Posterior vena cava (tissue), 2 donors: ENCODE measurements around the gene TTLL10. TPM values are rescaled to one million over a fixed set of nuclear protein-coding genes. Genes with fewer than 3 reads are reported as not detected.

Source experiments
- DNase-seq: peaks from one replicate; pipeline ENCODE4 v3.0.0-alpha.2; 2020; ENCODE audit warnings: low spot score
- intact Hi-C, 2 donors: fragments of 100-400 bp; cut with DNase I; formaldehyde crosslinking; loops; one replicate each; pipeline versions ENCODE4 v1.14.1 to v1.14.2; 2022 to 2023
- total RNA-seq, 2 donors: library from RNA; stranded (reverse); fragmentation: NEBNext Ultra II Directional; extraction: Animal tissue kit (Norgen Biotek cat#: 25700); gene quantifications; one replicate each; pipeline ENCODE4 v1.2.1, GENCODE V29; 2021
- donor health status: DM: yes; HTN: yes; CAD: no.
- donor health status: DM: yes; HTN: yes; CAD: no.

TTLL10 gene
- total RNA-seq, 2 donors from 2014 or later, result 0.19 TPM; not detected in 1

DNA sequence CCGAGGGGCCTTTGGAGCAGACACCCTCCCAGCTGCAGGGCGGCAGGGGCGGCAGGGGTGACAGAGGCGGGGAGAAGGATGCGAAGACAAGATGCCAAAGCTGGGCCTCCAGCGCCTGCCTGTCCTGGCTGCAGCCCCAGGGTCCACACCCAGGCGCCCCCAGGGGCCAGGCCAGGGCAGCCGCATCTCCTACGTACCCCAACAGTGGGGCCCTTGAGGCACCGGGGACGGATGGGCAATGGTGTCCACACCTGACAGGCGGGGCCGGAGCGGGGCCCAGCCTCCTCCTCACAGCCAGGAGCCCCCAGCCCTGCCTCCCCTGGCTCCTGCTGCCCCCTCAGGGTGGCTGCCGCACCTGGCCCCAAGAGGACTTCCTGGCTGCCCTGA, 65.5 kb downstream of the TTLL10 start:
- DNase-seq, result no peak
- intact Hi-C loops, result no loop called here

DNA sequence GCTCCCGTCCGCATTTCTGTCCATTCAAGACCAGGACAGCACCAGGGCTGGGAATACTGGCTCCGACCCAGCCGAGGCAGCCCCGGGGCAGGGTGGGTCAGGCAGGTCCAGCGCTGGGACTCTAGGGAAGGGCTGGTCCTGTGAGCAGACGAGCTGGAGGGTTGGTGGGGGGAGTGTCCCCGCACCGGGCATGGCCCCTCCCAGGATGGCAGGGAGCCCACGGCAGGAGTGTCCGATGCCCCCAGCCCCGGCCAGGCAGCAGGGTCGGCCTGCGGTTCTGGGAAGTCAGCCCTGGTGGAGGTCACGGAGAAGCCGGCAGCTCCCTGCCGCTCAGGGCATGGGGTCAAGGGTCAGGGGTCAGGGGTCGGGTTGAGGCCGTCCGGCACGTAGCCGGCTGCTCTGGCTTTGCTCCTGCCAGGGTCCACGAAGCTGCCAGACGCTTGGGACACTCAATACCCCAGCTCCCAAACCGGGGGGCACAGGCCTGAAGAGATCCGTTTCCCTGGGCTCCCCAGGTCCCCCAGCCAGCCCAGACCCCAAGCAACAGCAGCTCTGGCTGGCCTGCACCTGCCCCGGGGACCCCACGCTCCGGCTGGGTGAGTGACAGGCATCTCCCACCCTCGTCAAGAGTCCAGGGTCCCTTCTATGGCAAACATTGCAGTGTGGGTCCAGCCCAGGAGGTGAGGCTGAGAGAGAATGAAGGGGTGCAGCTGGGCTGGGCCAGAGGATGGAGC, 66.1 kb downstream of the TTLL10 start:
- intact Hi-C loops, result no loop called here
- DNase-seq, result no peak

DNA sequence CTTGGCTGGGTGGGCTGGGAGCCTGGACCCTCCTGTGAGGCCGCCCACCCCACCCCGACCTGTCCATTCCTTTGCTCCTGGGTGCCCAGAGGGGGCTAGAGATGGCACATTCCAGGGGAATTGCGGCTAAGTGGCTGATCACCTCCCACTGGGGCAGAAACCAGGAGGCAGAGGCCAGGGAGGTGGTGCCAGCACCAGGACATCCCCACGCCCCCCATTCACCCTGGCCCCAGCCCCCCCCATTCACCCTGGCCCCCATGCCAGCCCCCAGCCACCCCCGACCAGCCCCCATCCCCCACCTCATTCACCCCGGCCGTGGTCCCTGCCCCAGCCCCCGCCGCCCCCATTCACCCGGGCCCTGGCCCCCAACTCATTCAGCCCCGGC, 66.7 kb downstream of the TTLL10 start:
- intact Hi-C loops, result no loop called here
- DNase-seq, result no peak

DNA sequence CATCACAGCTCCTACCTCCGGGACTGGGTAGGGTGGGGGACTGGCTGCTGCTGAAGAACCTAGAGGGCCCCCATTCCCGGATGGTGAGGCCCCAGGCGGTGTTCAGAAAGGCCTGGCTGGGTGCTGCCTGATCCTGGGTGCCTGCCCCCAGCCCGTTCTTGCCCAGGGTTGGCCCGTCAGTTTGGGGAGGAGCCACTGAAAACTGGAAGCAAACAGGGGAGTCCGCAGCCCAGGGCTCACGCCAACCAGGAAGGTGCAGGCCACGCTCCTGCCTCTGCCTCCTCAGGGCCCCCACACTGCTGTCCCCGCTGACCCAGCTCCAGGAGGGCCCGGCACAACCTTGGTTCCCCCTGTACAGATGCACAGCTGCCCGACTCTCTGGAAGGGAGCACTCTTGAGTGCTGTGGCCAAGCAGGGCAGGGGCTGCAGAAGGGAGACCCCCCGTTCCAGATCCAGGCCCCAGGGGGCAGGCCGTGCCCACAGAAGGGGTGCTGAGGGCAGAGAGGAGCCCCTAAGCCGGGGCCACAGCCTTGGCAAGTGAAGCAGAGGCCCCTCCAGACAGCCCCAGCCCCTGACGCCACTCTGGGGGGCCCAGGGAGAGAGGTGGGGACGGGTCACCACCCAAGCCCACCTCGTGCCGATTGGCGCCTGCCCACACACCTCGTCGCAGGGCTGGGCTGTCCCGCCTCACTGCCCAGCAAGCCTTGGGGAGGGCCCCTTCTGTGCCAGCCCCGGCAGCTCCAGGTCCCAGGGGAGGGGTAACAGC, 67.3 kb downstream of the TTLL10 start:
- no peak for DNase-seq
- intact Hi-C loops, result no loop called here

DNA sequence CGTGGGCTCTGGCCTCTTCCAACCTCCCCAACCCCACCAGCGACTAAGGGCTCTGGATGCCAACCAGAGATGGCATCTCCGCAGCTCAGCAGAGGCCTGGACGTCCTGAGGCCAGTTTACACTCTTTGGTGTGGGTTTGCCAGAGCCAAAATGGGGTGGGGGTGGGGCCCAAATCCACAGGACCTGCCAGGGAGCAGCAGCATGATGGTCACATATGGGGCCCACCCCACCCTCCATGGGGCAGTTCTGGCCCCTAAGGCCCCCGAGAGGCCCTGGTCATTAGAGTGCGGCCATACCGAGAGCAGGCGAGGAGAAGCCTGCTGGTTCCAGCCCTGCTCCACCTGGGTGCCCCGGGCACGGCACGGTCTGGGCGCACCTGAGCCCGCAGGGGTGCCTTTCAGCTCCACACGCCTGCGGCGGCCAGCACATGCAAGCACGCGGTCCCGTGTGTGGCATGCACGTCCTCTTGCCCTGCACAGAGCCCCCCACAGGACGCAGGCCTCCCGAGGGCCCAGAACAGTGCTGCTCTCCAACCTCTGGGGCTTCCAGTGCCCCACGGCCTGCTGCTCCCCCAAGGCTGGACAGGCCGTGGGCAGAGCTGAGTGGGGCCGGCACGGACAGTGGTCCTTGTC, 68.0 kb downstream of the TTLL10 start:
- intact Hi-C loops, result no loop called here
- no peak for DNase-seq

DNA sequence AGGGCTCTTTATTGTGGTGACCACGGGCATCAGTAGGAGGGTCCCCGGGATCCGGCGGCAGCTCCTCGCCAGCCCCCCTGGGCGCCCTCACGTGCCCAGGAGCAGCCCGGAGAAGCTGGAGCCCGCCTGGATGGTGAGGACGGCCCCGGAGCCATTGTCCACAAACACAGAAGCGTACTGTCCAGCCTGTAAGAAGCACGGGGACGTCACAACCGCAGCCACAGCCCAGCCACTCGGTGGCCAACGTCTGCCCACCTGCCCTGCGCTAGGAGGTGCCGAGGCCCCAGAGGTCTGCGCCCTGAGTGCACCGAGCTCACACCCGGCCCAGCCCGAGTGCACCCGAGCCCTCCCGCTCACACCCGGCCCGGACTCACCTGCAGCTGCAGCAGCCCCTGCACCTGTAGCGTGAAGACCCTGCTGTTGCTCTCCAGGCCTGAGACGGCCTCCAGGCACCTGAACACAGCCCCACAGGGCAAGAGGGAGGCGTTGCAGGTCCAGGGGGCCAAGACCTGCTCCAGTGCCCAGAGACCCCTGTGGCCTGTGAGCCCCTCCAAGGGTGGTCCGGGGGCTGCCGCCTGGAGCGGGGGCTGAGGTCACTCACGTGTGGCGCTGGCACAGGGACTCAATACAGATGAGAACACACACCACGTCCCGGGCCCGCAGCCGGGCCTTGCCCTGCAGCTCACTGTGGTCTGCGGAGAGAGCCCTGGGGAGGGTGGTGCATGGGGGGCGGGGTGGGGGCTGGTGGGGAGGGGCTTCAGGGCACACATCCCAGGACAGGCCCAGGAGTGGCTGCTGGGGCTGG, 69.0 kb downstream of the TTLL10 start:
- intact Hi-C loops, result no loop called here
- DNase-seq, result no peak

DNA sequence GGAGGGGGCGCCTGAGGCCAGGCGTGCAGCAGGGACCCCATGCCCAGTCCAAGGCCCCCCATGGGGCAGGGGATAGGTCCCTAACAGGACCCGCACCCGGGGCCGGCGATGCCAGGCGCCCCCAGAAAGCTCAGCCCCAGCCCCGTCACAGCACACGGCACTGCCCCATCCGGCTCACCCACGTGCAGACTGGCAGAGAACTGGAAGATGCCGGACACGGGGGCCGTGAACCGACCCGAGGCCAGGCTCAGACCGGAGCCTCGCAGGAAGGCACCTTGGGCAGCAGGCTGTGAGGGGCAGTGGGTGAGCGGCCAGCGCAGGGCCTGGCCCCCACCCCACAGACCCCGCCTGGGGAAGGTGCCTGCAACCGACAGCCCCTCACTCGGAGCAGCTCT, 69.6 kb downstream of the TTLL10 start:
- intact Hi-C loops, result no loop called here
- DNase-seq, result no peak

DNA sequence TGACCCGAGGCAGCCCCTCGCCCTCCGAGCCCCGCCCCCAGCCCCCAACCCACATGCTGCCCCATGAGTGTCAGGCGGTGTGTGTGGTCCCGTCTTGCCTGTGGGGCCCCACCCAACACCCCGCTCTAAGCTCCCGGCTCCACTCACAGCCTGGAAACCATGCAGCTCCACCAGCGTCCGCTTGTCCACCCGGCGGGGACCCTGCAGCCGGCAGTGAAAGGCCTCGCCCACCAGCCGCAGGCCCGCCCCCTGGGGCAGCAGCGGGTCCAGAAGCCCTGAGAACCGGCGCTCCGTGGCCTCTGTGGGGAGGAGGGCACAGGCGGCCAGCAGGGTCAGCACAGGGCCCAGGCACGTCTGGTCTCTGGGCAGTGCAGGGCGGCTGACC, 70.1 kb downstream of the TTLL10 start:
- DNase-seq, result no peak
- intact Hi-C loops, result no loop called here

DNA sequence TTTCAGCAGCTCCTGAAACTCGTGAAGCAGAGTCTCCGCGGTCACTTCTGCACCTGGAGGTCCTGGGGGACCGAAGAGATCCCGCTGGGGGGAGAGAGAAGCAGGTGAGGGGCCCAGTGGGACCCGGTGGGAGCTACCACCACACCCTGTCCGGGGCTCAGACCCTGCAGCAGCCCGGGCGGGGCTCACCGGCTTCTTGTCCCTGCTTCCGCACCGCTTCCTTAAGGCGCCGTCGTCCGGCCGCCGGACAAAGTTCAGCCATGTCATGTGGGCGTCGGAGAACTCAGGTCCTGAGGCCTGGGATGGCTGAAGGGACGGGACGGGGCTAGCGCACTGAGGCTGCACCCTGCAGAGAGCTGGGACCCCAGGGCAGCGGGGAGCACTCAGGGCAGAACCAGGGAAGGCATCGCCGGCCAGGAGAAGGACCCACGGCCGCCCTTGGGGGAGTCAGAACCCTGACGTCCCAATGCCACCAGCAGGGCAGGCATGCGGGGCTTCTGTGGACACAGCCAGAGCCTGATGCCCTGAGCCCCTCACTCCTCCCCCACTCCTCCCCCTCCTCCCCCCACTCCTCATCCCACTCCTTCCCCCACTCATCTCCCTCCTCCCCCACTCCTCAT, 70.6 kb downstream of the TTLL10 start:
- intact Hi-C loops, result no loop called here
- no peak for DNase-seq

DNA sequence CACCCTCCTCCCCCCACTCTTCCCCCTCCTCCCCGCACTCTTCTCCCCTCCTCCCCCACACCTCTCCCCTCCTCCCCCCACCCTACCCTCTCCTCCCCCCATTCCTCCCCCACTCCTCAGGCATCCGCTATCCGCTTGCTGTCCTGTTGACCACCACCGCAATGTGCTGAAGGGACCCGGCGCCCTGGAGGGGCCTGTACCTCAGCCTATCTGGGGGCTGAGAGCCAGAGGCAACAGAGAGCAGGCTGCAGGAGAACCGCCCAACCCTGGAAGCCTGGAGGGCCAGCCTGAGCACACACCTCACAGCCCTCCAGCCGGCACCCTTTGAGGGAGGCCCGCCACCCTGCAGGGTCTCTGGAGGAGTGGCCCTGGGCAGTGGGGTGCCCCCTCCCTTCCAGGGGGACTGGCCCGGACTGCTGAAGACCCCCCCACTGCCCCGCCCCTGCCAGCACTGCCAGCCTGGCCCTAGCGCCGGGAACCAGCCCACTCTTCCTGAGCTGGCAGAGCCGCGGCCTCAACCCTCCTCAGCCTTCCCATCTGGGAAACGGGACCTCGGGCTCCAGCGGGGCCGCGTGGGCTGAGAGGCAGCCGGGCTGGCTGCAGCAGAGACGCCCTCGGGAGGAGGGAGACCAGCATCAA, 71.6 kb downstream of the TTLL10 start:
- intact Hi-C loops, result no loop called here
- DNase-seq, result no peak

DNA sequence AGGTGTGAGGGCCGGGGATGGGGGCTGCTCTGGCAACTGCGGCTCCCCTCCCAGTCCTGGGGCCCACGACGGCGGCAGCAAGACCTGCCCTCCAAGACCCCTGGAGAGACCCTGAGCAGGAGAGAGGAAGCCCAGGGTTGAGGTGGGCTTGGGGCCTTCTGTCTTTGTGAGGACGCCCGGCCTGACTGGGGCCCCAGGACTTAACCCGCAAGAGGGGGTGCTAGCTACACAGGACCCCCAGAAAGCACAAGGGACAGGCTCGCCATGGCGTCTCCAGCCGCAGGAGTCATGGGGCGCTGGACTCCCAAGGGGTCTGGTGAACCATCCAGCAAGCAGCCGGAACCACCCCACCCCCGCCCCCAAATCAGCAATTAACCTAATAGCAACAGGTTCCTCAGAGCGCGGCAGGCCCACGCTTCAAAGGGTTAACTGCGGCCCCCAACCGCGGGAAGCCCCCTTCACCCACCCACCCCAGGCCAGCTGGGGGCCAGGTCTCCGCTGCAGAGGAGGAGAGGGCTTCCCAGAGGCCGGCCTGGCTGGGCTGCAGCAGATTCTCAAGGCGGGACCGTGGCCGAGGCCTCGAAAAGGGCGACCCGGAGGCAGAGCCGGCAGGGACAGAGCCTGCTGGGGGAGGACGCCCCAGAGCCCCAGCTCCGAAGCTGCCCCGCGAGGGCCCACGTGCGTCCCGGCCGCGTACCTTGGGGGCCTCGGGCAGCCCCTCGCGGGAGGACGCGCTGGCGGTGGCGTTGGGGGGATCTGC, 72.3 kb downstream of the TTLL10 start:
- no peak for DNase-seq
- intact Hi-C loops, result no loop called here

DNA sequence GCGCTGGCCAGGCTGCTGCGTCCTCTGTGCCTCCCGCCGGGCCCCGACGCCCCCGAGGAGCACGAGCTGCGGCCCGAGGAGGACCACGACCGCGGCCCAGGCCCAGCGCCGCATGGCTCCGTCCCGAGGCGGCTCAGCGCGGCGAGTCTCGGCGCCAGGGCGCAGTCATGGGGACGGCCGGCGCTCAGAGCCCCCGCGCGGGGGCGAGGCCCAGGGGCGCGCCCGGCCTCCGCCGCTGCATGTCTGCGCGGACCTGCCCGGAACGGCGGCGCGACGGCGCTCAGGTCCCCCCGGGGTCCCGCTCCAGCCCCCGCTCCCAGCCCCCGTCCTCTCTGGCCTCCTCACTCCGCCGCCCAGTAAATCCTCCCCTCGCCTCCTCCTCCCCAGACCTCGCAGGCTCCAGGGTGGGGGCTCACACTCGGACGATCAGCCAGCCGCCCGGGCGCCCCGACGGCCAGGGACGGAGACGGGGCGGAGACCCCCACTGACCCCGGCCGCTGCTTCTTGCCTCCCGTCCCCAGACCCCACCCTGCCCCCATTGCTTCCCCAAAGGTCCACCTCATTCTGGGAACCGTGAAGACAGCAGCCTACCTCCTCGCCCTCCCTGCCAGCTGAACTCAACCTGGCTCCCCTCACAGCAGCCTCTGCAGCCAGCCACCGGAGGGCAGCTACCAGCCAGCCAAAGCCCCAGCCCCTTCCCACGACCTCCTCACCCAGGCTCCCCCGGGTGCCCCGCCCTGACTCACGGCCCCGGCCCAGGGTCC, 73.1 kb downstream of the TTLL10 start, which contains the start of gene C1QTNF12:
Gene C1QTNF12 (minus strand): TSS at position 146 of the 764 bp plus-strand sequence. CDS start 32 bp downstream, at position 114.
- no peak for DNase-seq
- intact Hi-C loops, result no loop called here

DNA sequence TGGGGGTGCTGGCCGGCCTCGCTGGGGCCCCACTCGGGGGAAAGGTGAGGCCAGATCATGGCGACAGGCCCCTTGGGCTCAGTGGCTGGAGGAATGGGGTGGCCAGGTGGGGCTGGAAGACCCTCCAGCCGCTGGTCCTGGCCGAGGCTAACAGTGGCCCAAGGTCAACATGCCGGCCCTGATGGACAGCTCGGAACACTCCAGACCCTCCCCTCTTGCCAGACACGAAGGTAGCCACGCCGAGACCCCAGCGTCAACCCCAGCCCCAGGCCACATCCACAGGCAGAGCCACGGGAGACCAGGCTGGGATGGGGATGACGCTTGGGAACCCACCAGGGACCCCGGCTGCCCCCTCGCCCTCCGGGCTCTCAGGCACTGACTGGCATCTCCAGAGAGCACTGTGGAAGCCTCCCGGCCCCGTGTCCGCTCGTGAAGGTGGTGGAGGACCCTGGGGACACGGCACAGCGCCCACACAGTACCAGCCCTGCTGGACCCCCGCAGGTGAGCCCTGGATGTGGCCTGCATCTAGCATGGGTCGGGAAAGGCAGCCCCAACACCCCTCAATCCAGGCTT, 73.7 kb downstream of the TTLL10 start:
- DNase-seq, result no peak
- intact Hi-C loops, result no loop called here
